ENCODE data around the gene COL4A6. TPM values are rescaled to one million over a fixed set of nuclear protein-coding genes. Genes with fewer than 3 reads are reported as not detected.

The COL4A6 gene
- total RNA-seq, 1 donor from 2014 or later = 6.1 TPM

- no peak for DNase-seq (ENCODE audit: low spot score)
- intact Hi-C loops (cut with DNase I) = no loop called here
Observed at GRCh38 chrX:108299101-108299591, 139.1 kb downstream of the COL4A6 start.

GRCh38 chrX:108298165-108298602 lies 140.0 kb downstream of the COL4A6 start:
- no peak for DNase-seq (ENCODE audit: low spot score)
- intact Hi-C loops (cut with DNase I) = no loop called here

- intact Hi-C loops (cut with DNase I) = no loop called here
- DNase-seq (ENCODE audit: low spot score) = no peak
Observed at GRCh38 chrX:108297290-108297689, 140.9 kb downstream of the COL4A6 start.

GRCh38 chrX:108292053-108292452 lies 146.2 kb downstream of the COL4A6 start:
- DNase-seq (ENCODE audit: low spot score) = no peak
- intact Hi-C loops (cut with DNase I) = no loop called here

DNA sequence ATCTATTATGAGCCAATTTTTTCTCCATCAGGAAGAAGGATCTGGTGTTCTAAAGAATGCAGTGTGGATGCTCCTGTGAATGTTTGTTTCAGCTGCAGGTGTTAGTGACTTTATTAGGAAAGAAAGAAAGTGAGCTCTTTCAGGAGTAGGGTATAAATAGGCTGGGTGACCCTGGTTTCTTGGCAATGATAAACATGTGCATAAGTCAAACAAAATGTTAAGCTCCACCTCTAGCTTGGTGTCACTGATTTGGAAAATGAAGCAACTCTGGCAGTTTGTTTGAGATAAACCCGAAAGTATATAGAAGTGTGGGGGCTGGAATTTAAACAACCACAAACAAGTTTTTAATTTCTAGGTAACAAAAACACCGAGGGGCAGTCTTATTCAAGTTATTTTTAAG lies 152.3 kb downstream of the COL4A6 start:
- no peak for DNase-seq (ENCODE audit: low spot score)
- intact Hi-C loops (cut with DNase I) = no loop called here

- intact Hi-C loops (cut with DNase I) = no loop called here
- DNase-seq (ENCODE audit: low spot score) = no peak
Observed at GRCh38 chrX:108285356-108285755, 152.9 kb downstream of the COL4A6 start.

DNA sequence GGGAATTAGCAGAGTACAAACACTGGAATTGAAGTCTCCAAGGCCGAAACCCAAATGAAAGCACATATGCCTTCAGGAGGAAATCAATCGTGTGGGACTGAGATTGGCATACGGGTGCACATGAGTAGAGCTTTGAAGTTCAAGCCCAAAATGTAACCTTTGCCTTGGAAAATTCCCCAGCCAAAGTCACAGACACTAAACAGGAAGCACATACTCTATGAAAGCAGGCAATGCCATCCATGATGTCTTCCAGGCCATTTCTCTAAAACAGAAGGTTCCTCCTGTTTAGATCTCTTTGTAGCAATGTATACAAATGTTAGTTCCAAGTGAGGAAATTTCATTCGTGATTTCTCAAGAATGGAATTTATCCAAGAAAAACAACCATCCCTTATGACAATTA lies 162.5 kb downstream of the COL4A6 start:
- DNase-seq (ENCODE audit: low spot score) = no peak
- intact Hi-C loops (cut with DNase I) = no loop called here

- intact Hi-C loops (cut with DNase I) = no loop called here
- DNase-seq (ENCODE audit: low spot score) = no peak
Observed at GRCh38 chrX:108271397-108271787, 166.8 kb downstream of the COL4A6 start.

DNA sequence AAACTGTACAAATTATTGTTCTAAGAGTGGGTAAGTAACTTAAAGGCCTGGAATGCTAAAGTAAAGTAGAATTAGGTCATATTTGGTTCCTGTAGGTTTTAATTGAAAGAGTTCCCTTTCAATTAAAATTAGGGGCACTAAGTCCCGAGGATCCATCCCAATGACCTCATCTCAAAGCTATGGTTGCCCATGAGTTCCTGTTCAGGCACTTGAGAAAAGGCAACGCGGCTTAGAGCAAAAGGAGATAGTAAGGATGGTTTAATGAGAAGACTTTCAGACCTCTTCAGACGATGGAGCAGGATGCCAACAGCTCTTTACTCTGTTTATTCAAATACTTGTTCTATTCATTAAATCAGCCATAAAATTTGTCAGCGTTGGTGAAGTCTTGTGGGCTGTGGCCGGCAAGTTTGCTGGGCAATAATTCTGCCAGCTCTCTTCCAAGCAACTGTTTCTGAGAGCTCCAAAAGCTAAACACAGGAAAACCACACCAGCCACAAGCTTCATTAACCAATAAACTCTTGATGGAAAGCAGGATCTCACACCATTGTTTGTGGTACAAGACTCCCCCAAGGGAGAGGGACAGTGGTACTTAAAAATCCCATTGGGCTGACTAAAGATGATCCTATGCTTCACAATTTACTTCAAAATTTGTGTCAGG lies 167.4 kb downstream of the COL4A6 start:
- intact Hi-C loops (cut with DNase I) = no loop called here
- DNase-seq (ENCODE audit: low spot score) = no peak

- intact Hi-C loops (cut with DNase I) = no loop called here
- no peak for DNase-seq (ENCODE audit: low spot score)
Observed at GRCh38 chrX:108270280-108270679, 167.9 kb downstream of the COL4A6 start.

- intact Hi-C loops (cut with DNase I) = no loop called here
- no peak for DNase-seq (ENCODE audit: low spot score)
Observed at GRCh38 chrX:108268434-108269080, 169.7 kb downstream of the COL4A6 start.

GRCh38 chrX:108267557-108267956 lies 170.7 kb downstream of the COL4A6 start:
- intact Hi-C loops (cut with DNase I) = no loop called here
- no peak for DNase-seq (ENCODE audit: low spot score)

DNA sequence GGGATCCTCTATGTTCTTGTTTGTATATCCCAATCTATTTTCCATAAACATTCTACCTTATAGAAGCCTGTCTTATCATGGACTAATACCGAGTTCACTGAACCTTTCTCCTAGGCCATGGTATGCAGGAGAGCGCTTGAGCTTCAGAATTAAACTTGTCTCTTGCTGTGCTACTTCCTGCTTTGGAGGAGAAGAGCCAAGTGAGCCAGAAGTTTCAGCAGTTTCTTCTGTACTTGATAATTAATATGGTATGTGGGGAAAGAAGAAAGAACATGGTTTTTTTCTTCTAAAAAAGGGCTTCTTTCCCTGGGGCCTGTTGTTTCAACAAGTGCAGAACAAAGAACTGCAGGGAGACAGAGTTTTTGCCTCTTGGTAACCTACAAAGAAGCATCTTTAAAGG lies 173.8 kb downstream of the COL4A6 start:
- no peak for DNase-seq (ENCODE audit: low spot score)
- intact Hi-C loops (cut with DNase I) = no loop called here

GRCh38 chrX:108261549-108262203 lies 176.5 kb downstream of the COL4A6 start:
- DNase-seq (ENCODE audit: low spot score) = no peak
- intact Hi-C loops (cut with DNase I) = no loop called here

- intact Hi-C loops (cut with DNase I) = no loop called here
- no peak for DNase-seq (ENCODE audit: low spot score)
Observed at GRCh38 chrX:108257556-108257955, 180.7 kb downstream of the COL4A6 start.

DNA sequence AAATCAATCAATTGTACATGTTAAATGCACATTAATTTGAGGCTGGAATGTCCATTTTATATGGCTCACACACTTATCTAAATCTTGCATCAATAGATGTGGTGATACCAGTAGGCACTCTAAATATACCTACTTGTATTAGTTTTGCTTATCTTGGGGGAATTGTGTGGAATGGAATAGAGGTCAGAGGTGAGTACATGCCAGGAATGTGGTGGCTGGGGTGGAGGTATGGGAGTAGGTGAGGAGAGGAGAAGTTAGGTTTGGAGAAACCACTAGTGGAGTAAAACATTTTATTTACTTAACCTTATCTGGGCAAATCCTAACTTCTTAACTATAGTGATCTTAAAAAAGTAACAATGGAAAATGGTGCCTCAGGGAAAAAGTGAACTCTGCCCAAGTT lies 183.6 kb downstream of the COL4A6 start:
- intact Hi-C loops (cut with DNase I) = no loop called here
- DNase-seq (ENCODE audit: low spot score) = no peak

DNA sequence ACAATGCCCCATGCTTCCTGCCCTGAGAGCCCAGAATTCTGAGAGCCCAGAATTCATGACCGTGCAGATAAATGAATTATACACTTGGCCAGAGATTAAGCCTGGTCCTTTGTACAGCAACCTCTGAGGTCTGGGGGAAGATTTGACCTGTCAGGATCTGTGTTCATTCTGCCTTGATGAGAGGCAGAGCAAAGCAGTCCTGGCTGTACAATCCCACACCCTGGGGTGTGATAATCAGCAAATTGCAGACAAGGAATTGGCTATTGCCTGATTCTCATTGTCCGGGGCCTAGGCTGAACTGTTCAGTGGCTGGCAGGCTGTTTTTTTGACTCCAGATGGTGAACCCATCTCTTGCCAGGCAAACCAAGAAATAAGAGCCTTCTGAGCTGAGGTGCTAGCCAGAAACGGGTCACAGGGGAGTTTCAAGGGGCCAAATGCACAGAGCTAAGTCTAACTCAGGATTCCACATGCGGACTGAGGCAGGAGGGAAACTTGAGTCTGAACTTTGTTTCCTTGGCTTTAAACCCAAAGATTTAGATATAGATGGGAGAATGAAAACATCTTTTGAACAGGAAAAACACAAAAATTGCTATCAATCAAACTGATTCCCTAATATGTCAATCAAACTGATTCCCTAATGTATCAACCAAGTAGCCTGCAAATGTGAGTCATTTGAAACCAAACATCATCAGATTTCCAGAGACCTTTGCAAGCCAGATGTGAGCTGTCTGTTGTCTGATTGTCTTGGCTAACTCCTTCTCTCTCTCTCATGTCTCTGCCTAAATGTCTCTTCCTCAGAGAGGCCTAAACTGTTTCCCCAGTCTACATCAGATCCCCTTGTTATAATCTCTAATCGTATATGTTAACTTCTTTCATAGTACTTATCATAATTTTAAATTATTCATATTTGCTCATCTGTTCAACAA lies 187.3 kb downstream of the COL4A6 start:
- intact Hi-C loops (cut with DNase I) = no loop called here
- DNase-seq (ENCODE audit: low spot score) = no peak

GRCh38 chrX:108246304-108246954 lies 191.8 kb downstream of the COL4A6 start:
- intact Hi-C loops (cut with DNase I) = no loop called here
- DNase-seq (ENCODE audit: low spot score) = no peak

GRCh38 chrX:108245462-108245861 lies 192.8 kb downstream of the COL4A6 start:
- DNase-seq (ENCODE audit: low spot score) = no peak
- intact Hi-C loops (cut with DNase I) = no loop called here
